Stimulated activated naive B cell treated with anti-CD40 and anti-IgM and Interleukin-4, amounts not matched to agents 10 μg/mL and 1 μg/mL and 100 μg/mL, for 72 hours (primary cell): ENCODE results near the gene IGDCC3.

ENCODE experiments used
- ATAC-seq, 2 donors: fragments of 150-1000 bp; cut with Tn5 transposase; replicated peaks; 2 replicates each; pipeline ENCODE4 v1.10.0; 2021; ENCODE audit warnings: moderate library complexity in 1 of 2
- DNase-seq: peaks from one replicate; pipeline ENCODE4 v3.0.0; 2021
- H3K27ac Mint-ChIP-seq: one replicate; pipeline ENCODE4 v1.8.0; 2022; ENCODE audit warnings: mild to moderate bottlenecking, mixed read lengths
- H3K27me3 Mint-ChIP-seq, 2 donors: one replicate each; pipeline ENCODE4 v1.8.0; 2022; ENCODE audit warnings: mixed read lengths in 2 of 2
- H3K36me3 Mint-ChIP-seq, 2 donors: one replicate each; pipeline ENCODE4 v1.8.0; 2022; ENCODE audit warnings: mixed read lengths in 2 of 2, mild to moderate bottlenecking in 1 of 2
- H3K4me1 Mint-ChIP-seq, 2 donors: one replicate each; pipeline ENCODE4 v1.8.0; 2022; ENCODE audit warnings: mixed read lengths in 2 of 2, mild to moderate bottlenecking in 1 of 2
- H3K4me3 Mint-ChIP-seq, 2 donors: one replicate each; pipeline ENCODE4 v1.8.0; 2022; ENCODE audit warnings: mild to moderate bottlenecking in 2 of 2, mixed read lengths in 2 of 2, moderate library complexity in 1 of 2
- H3K9me3 Mint-ChIP-seq, 2 donors: one replicate each; pipeline ENCODE4 v1.8.0; 2022; ENCODE audit warnings: mixed read lengths in 2 of 2, mild to moderate bottlenecking in 1 of 2

The IGDCC3 gene

DNA sequence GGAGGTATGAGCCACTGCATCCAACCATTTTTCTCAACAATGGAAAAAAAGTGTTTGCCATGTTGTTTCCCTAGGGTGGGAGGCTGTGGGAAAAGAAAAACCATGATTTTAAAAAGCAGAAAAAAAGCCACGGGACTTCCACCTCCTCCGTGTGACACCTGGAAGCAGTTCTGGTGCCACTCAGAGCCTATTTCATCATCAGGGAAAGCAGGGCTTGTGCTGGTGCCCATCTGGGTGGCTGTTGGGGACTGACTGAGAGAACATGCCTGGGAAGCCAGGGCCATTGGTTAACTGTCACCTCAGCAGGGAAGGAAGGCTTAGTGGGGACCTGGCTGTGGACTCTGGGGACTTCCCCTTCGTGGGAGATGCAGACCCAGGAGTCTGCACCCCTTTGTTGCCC is 66.0 kb downstream of the IGDCC3 start:
- Mint-ChIP-seq H3K4me3 (no peak overlapping the region), H3K27me3 (peaks cover 5 to 10% of the 10 kb centered on the region in 2 donors), H3K27ac (no peak overlapping the region), H3K4me1 (no peaks in the 10 kb centered on the region), H3K9me3 (no peaks in the 10 kb centered on the region), H3K36me3 (no peaks in the 10 kb centered on the region)
- no peak for ATAC-seq
- DNase-seq: no peak

DNA sequence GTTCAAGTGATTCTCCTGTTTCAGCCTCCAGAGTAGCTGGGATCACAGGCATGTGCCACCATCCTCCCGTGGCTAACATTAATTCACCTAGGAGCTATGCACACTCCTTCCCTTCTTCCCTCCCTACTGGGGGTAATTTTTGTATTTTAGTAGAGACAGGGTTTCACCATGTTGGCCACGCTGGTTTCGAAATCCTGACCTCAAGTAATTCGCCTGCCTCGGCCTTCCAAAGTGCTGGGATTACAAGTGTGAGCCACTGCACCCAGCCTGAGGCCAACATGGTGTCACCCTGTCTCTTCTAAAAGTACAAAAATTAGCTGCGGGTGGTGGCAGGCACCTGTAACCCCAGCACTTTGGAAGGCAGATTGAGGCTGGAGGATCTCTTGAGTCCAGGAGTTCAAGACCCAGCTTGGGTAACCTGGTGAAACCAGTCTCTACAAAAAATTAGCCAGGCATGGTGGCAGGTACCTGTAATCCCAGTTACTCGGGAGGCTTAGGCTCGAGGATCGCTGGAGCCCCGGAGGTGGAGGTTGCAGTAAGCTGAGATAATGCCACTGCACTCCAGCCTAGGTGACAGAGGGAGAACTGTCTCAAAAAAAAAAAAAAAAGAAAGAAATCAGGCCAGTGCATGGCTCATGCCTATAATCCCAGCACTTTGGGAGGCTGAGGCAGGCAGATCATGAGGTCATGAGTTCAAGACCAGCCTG is 67.2 kb downstream of the IGDCC3 start:
- Mint-ChIP-seq H3K4me3 (no peak overlapping the region), H3K9me3 (no peaks in the 10 kb centered on the region), H3K27ac (no peak overlapping the region), H3K27me3 (peaks cover 5 to 10% of the 10 kb centered on the region in 2 donors), H3K36me3 (no peaks in the 10 kb centered on the region), H3K4me1 (peaks cover 0 to 3% of the 10 kb centered on the region in 2 donors)
- ATAC-seq: no peak
- no peak for DNase-seq

- no peak for ATAC-seq
- H3K27me3 Mint-ChIP-seq: peaks cover 5 to 10% of the 10 kb centered on the region in 2 donors
- no peaks in the 10 kb centered on the region for H3K36me3 Mint-ChIP-seq
- H3K4me3 Mint-ChIP-seq: no peak overlapping the region
- H3K9me3 Mint-ChIP-seq: no peaks in the 10 kb centered on the region
- H3K4me1 Mint-ChIP-seq: peaks cover 3 to 5% of the 10 kb centered on the region in 2 donors
- H3K27ac Mint-ChIP-seq: no peak overlapping the region
- DNase-seq: no peak
Observed at GRCh38 chr15:65309882-65310418, 67.9 kb downstream of the IGDCC3 start.

DNA sequence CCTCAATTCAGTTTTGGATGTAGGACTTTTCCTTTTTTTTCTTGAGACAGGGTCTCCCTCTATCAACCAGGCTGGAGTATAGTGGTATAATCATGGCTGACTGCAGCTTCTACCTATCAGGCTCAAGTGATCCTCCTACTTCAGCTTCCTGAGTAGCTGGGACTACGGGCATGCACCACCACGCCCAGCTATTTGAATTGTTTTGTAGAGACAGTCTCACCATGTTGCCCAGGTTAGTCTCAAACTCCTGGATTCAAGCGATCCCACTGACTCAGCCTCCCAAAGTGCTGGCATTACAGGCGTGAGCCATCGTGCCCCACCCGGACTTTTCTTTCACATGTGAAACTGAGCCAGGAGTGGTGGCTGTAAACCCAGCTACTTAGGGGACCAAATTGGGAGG is 69.8 kb downstream of the IGDCC3 start:
- ATAC-seq: no peak
- H3K27me3 Mint-ChIP-seq: no peaks in the 10 kb centered on the region
- peaks cover 7 to 13% of the 10 kb centered on the region in 2 donors for H3K4me1 Mint-ChIP-seq
- no peak overlapping the region for H3K4me3 Mint-ChIP-seq
- H3K27ac Mint-ChIP-seq: no peak overlapping the region
- H3K36me3 Mint-ChIP-seq: peaks cover 0 to 5% of the 10 kb centered on the region in 2 donors
- DNase-seq: no peak
- H3K9me3 Mint-ChIP-seq: no peaks in the 10 kb centered on the region

- DNase-seq (no peak), ATAC-seq (no peak)
- Mint-ChIP-seq H3K27ac (peak overlapping the region; percentile 75), H3K9me3 (no peaks in the 10 kb centered on the region), H3K36me3 (peaks cover 0 to 5% of the 10 kb centered on the region in 2 donors), H3K4me1 (peaks cover 7 to 13% of the 10 kb centered on the region in 2 donors), H3K27me3 (no peaks in the 10 kb centered on the region), H3K4me3 (no peak overlapping the region)
Observed at GRCh38 chr15:65306551-65306950, 71.3 kb downstream of the IGDCC3 start.

DNA sequence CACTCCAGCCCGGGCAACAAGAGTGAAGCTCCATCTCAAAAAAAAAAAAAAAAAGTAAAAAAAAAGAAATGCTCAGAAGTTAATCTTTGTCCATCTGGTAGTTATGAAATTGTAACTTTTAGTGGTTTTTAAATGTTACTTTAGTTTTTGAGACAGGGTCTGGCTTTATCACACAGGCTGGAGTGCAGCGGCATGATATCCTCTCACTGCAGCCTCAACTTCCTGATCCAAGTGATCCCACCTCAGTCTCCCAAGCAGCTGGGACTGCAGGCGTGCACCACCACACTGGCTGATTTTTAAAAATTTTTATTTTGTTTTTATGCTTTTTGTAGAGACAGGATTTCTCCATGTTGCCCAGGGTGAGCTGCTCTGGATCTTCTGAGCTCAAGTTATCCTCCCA is 72.0 kb downstream of the IGDCC3 start:
- no peak for ATAC-seq
- Mint-ChIP-seq H3K4me1 (peaks cover 7 to 13% of the 10 kb centered on the region in 2 donors), H3K27me3 (no peaks in the 10 kb centered on the region), H3K27ac (peak overlapping the region; percentile 100), H3K9me3 (no peaks in the 10 kb centered on the region), H3K36me3 (peaks cover 0 to 5% of the 10 kb centered on the region in 2 donors), H3K4me3 (no peak overlapping the region)
- no peak for DNase-seq

- H3K27ac Mint-ChIP-seq: peak overlapping the region; percentile 100
- H3K27me3 Mint-ChIP-seq: no peaks in the 10 kb centered on the region
- peak; percentile 65 for DNase-seq
- peak overlapping the region; percentile 92 to 94 for H3K4me3 Mint-ChIP-seq
- peaks cover 0 to 5% of the 10 kb centered on the region in 2 donors for H3K36me3 Mint-ChIP-seq
- H3K9me3 Mint-ChIP-seq: no peaks in the 10 kb centered on the region
- ATAC-seq: peak; percentile 78 to 83
- peaks cover 7 to 15% of the 10 kb centered on the region in 2 donors for H3K4me1 Mint-ChIP-seq
Observed at GRCh38 chr15:65305150-65305758, 72.5 kb downstream of the IGDCC3 start.

- peak; percentile 95 for DNase-seq
- Mint-ChIP-seq H3K4me1 (peaks cover 7 to 21% of the 10 kb centered on the region in 2 donors), H3K9me3 (no peaks in the 10 kb centered on the region), H3K4me3 (peak within 1 kb of the TSS; percentile 92 to 94), H3K27ac (peak within 1 kb of the TSS; percentile 100), H3K36me3 (peaks cover 0 to 5% of the 10 kb centered on the region in 2 donors), H3K27me3 (no peaks in the 10 kb centered on the region)
- peak; percentile 80 to 84 for ATAC-seq
Observed at GRCh38 chr15:65304381-65305149, 73.2 kb downstream of the IGDCC3 start, which contains the start of gene RNU5B-1. TSS of gene RNU5B-1 (plus strand) at chr15:65304677.

DNA sequence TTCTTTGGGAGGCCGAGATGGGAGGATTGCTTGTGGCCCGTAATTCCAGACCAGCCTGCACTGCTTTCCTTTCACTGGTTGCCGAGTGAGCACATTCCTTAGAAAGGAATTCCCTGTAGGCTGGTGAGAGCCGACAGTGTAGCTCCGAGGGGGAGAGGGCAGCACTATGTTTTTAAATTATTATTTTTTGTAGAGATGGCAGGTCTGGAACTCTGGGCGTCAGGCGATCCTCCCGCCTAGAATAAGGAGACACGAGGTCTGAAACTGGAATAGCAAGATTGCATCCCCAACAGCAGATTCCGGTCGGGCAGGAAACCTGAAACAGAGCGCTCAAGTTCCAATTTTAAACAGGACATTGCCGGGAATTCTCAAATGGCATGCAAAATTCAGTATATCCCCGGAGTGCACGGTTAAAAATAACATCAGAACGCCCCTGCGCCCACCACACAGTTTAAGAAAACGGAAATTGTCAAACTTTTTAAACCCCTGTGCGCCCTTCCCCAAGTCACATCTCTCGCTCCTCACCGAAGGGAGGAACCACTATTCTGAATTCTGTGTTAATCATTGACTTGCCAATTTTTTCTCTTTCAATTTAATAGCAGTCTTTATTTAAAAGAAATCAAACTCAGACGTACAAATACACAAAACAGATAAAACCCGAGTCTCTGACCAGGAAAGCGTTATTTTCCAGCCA is 74.0 kb downstream of the IGDCC3 start:
- peaks cover 7 to 21% of the 10 kb centered on the region in 2 donors for H3K4me1 Mint-ChIP-seq
- peaks cover 0 to 5% of the 10 kb centered on the region in 2 donors for H3K36me3 Mint-ChIP-seq
- H3K9me3 Mint-ChIP-seq: no peaks in the 10 kb centered on the region
- H3K27ac Mint-ChIP-seq: peak overlapping the region; percentile 100
- DNase-seq (no peak), ATAC-seq (peak; percentile 0 to 1)
- H3K27me3 Mint-ChIP-seq: no peaks in the 10 kb centered on the region
- peak overlapping the region; percentile 92 to 94 for H3K4me3 Mint-ChIP-seq

GRCh38 chr15:65302061-65302460 is 75.7 kb downstream of the IGDCC3 start:
- Mint-ChIP-seq H3K36me3 (peaks cover 0 to 5% of the 10 kb centered on the region in 2 donors), H3K9me3 (no peaks in the 10 kb centered on the region), H3K27me3 (no peaks in the 10 kb centered on the region), H3K4me1 (peaks cover 12 to 36% of the 10 kb centered on the region in 2 donors), H3K4me3 (no peak overlapping the region), H3K27ac (no peak overlapping the region)
- no peak for ATAC-seq
- no peak for DNase-seq

DNA sequence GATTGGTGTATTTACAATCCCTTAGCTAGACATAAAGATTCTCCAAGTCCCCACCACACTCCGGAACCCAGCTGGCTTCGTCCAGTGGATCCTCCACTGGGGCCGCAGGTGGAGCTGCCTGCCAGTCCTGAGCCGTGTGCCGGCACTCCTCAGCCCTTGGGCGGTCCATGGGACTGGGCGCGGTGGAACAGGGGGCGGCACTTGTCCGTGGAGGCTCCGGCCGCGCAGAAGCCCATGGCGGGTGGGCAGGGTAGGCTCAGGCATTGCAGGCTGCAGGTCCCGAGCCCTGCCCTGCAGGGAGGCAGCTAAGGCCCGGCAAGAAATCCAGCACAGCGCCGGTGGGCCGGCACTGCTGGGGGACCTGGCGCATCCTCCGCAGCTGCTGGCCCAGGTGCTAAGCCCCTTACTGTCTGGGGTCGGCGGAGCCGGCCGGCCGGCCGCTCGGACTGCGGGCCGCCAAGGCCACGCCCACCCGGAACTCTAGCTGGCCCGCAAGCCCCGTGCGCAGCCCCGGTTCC is 76.8 kb downstream of the IGDCC3 start:
- DNase-seq: no peak
- Mint-ChIP-seq H3K27me3 (no peaks in the 10 kb centered on the region), H3K9me3 (no peaks in the 10 kb centered on the region), H3K4me3 (no peak overlapping the region), H3K36me3 (peaks cover 0 to 10% of the 10 kb centered on the region in 2 donors), H3K27ac (no peak overlapping the region), H3K4me1 (peaks cover 13 to 45% of the 10 kb centered on the region in 2 donors)
- no peak for ATAC-seq

- H3K27ac Mint-ChIP-seq: no peak overlapping the region
- H3K4me1 Mint-ChIP-seq: peaks cover 10 to 35% of the 10 kb centered on the region in 2 donors
Observed at GRCh38 chr15:65298731-65299130, 79.1 kb downstream of the IGDCC3 start.

DNA sequence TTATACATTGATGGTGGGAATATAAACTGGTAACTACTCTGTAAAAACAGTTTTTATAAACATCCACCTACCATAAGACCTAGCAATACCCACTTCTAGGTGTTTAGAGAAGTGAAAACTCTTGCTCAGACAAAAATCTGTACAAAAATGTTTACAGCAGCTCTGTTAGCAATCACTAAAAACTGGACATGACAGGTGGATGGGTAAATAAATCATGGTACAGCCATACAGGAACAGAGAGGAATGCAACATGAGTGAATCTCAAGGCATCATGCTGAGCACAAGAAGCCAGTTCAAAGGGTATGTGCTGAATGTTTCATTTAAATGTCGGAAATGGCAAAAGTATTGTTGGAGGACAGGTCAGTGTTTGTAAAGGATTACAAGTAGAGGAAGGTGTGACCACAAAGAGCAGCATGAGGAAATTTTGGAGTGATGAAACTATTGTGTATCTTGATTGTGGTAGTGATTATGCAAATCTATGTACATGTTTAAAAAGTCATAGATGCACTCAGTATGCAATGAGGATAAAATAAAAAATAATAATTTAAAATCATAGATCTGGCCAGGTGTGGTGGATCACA is 84.8 kb downstream of the IGDCC3 start:
- ATAC-seq (no peak), DNase-seq (no peak)
- Mint-ChIP-seq H3K27ac (no peak overlapping the region), H3K9me3 (no peaks in the 10 kb centered on the region), H3K4me3 (no peak overlapping the region), H3K36me3 (peaks cover 0 to 8% of the 10 kb centered on the region in 2 donors), H3K4me1 (peaks cover 10 to 32% of the 10 kb centered on the region in 2 donors), H3K27me3 (no peaks in the 10 kb centered on the region)

More at GRCh38 chr15:65298731-65299130, 79.1 kb downstream of the IGDCC3 start:
- no peaks in the 10 kb centered on the region for H3K9me3 Mint-ChIP-seq
- peaks cover 0 to 8% of the 10 kb centered on the region in 2 donors for H3K36me3 Mint-ChIP-seq
- H3K27me3 Mint-ChIP-seq: no peaks in the 10 kb centered on the region
- DNase-seq: no peak
- no peak overlapping the region for H3K4me3 Mint-ChIP-seq
- no peak for ATAC-seq
